GM19467 (cell line): ENCODE measurements around the gene GALK1.
A peak's percentile ranks its signal among the peaks of the same experiment; 100 is the strongest.
"Not testable (repeated sequence)": the region's sequence is repeated elsewhere in the genome, so short reads cannot be mapped to it uniquely, and the experiment has no call there.

ENCODE experiments used
- ATAC-seq: cut with Tn5 transposase; IDR thresholded peaks from one replicate; pipeline ENCODE4 v1.9.1; 2021; ENCODE audit warnings: mild to moderate bottlenecking, moderate library complexity; ENCODE audit not compliant: unreplicated experiment

The GALK1 gene

GRCh38 chr17:75764711-75765421 lies at the start of gene GALK1:
GALK1 (minus strand) TSS chr17:75765192; CDS start chr17:75765136, 56 bp downstream.
- ATAC-seq: peak; percentile 57

GRCh38 chr17:75814021-75814395 lies 49.0 kb upstream of the GALK1 start:
- no peak for ATAC-seq

GRCh38 chr17:75813081-75814020 lies 48.4 kb upstream of the GALK1 start:
- ATAC-seq: no peak

GRCh38 chr17:75812096-75813013 lies 47.4 kb upstream of the GALK1 start:
- ATAC-seq: no peak

GRCh38 chr17:75811174-75811573 lies 46.2 kb upstream of the GALK1 start:
- no peak for ATAC-seq

GRCh38 chr17:75810756-75811155 lies 45.8 kb upstream of the GALK1 start:
- ATAC-seq: not testable (repeated sequence)

- no peak for ATAC-seq
Measured at GRCh38 chr17:75810216-75810615, 45.2 kb upstream of the GALK1 start.

- no peak for ATAC-seq
Measured at GRCh38 chr17:75809631-75810111, 44.7 kb upstream of the GALK1 start.

GRCh38 chr17:75808905-75809621 lies 44.1 kb upstream of the GALK1 start:
- ATAC-seq: no peak

GRCh38 chr17:75808549-75808904 lies 43.5 kb upstream of the GALK1 start:
- no peak for ATAC-seq

GRCh38 chr17:75807861-75808260 lies 42.9 kb upstream of the GALK1 start:
- ATAC-seq: no peak

- no peak for ATAC-seq
Measured at GRCh38 chr17:75806822-75807500, 42.0 kb upstream of the GALK1 start.

GRCh38 chr17:75803883-75804282 lies 38.9 kb upstream of the GALK1 start:
- ATAC-seq: no peak

- ATAC-seq: no peak
Measured at GRCh38 chr17:75799402-75799801, 34.4 kb upstream of the GALK1 start.

GRCh38 chr17:75795820-75796607 lies 31.0 kb upstream of the GALK1 start:
- ATAC-seq: no peak

- no peak for ATAC-seq
Measured at GRCh38 chr17:75793460-75793859, 28.5 kb upstream of the GALK1 start.

GRCh38 chr17:75791254-75791653 lies 26.3 kb upstream of the GALK1 start:
- ATAC-seq: no peak

- peak; percentile 53 for ATAC-seq
Measured at GRCh38 chr17:75785016-75785890, 20.3 kb upstream of the GALK1 start.
